Testis (tissue), 2 donors: ENCODE data around the gene SLC4A5.

ENCODE experiments used
- POLR2A ChIP-seq: fragments of 450-650 bp; IDR thresholded peaks from one replicate; pipeline ENCODE4 v1.6.1; 2017; ENCODE audit warnings: antibody characterized with exemption, mild to moderate bottlenecking, moderate library complexity
- TF ChIP-seq, protein P1 (sequence below), 3 experiments: fragments of 450-650 bp in 2 of 3; fragments of 200-600 bp in 1 of 3; sonication (generic) in 1 of 3; IDR thresholded peaks; one replicate each; pipeline ENCODE4 v1.5.1; 2016 to 2019; ENCODE audit warnings: antibody characterized with exemption in 3 of 3, mild to moderate bottlenecking in 2 of 3, moderate library complexity in 1 of 3

GRCh38 chr2:74238879-74239278 is 104.3 kb downstream of the SLC4A5 start:
- TF ChIP-seq, protein P1, sequence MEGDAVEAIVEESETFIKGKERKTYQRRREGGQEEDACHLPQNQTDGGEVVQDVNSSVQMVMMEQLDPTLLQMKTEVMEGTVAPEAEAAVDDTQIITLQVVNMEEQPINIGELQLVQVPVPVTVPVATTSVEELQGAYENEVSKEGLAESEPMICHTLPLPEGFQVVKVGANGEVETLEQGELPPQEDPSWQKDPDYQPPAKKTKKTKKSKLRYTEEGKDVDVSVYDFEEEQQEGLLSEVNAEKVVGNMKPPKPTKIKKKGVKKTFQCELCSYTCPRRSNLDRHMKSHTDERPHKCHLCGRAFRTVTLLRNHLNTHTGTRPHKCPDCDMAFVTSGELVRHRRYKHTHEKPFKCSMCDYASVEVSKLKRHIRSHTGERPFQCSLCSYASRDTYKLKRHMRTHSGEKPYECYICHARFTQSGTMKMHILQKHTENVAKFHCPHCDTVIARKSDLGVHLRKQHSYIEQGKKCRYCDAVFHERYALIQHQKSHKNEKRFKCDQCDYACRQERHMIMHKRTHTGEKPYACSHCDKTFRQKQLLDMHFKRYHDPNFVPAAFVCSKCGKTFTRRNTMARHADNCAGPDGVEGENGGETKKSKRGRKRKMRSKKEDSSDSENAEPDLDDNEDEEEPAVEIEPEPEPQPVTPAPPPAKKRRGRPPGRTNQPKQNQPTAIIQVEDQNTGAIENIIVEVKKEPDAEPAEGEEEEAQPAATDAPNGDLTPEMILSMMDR (IDR thresholded peaks at IDR 0.05) = no peak
- TF ChIP-seq POLR2A = no peak
